ENCODE measurements around the gene PITPNC1. TPM values are rescaled to one million over a fixed set of nuclear protein-coding genes. Genes with fewer than 3 reads are reported as not detected.

The PITPNC1 gene
- total RNA-seq, 1 experiment from 2014 or later, result 6.9 TPM

DNA sequence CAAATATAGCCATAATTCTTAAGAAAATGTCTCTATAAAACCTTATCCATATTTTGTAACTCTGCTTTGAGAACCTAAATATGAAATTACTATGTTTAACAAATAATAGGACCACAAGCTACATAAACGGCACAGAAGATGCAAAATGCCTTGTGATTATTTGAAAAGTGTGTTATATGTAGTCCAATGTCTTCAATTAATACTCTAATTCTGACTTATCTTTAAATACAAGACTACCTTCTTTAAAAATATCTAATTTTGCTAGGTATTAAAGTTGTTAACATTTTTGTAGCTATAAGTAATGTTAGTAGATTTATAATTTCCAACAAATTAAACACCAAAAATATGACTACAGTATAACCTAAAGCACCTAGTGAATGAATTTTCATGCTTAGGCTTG lies 27.7 kb upstream of the PITPNC1 start:
- no peaks in the 10 kb centered on the region for H3K9me3 Mint-ChIP-seq (ENCODE audit: low read depth, unreplicated experiment)
- no peaks in the 10 kb centered on the region for H3K27me3 Mint-ChIP-seq (ENCODE audit: unreplicated experiment)
- CTCF ChIA-PET, result no interaction called here
- intact Hi-C loops (cut with micrococcal nuclease; ENCODE audit: unreplicated experiment), result no loop called here
- TF ChIP-seq CTCF (IDR thresholded peaks at IDR 0.05; ENCODE audit: unreplicated experiment), result no peak
- H3K36me3 Mint-ChIP-seq (ENCODE audit: insufficient read depth, unreplicated experiment), result peaks cover 64% of the 10 kb centered on the region
- no peaks in the 10 kb centered on the region for H3K4me1 Mint-ChIP-seq (ENCODE audit: low read depth, unreplicated experiment)
- no peak for DNase-seq
- no peak overlapping the region for H3K4me3 Mint-ChIP-seq (ENCODE audit: low read depth, unreplicated experiment)
- no TSS peak for BruUV-seq (replicated peaks)
- H3K27ac Mint-ChIP-seq (ENCODE audit: unreplicated experiment), result no peak overlapping the region

- Mint-ChIP-seq H3K4me3 (ENCODE audit: low read depth, unreplicated experiment) (no peak overlapping the region), H3K27me3 (ENCODE audit: unreplicated experiment) (no peaks in the 10 kb centered on the region), H3K4me1 (ENCODE audit: low read depth, unreplicated experiment) (no peaks in the 10 kb centered on the region), H3K36me3 (ENCODE audit: insufficient read depth, unreplicated experiment) (peaks cover 59% of the 10 kb centered on the region), H3K9me3 (ENCODE audit: low read depth, unreplicated experiment) (no peaks in the 10 kb centered on the region), H3K27ac (ENCODE audit: unreplicated experiment) (no peak overlapping the region)
- CTCF ChIA-PET, result no interaction called here
- intact Hi-C loops (cut with micrococcal nuclease; ENCODE audit: unreplicated experiment), result loop anchor here (5.0 kb wide), 1 partner anchor 131 kb away; no protein-coding TSS in a partner anchor
- no peak for TF ChIP-seq CTCF (IDR thresholded peaks at IDR 0.05; ENCODE audit: unreplicated experiment)
- no peak for DNase-seq
- BruUV-seq (replicated peaks), result no TSS peak
Observed at GRCh38 chr17:67353161-67353560, 23.9 kb upstream of the PITPNC1 start.

- intact Hi-C loops (cut with micrococcal nuclease; ENCODE audit: unreplicated experiment), result loop anchor here (5.0 kb wide), 1 partner anchor 132 kb away; no protein-coding TSS in a partner anchor
- CTCF ChIA-PET, result no interaction called here
- no peak overlapping the region for H3K4me3 Mint-ChIP-seq (ENCODE audit: low read depth, unreplicated experiment)
- no peak overlapping the region for H3K27ac Mint-ChIP-seq (ENCODE audit: unreplicated experiment)
- no TSS peak for BruUV-seq (replicated peaks)
- no peaks in the 10 kb centered on the region for H3K27me3 Mint-ChIP-seq (ENCODE audit: unreplicated experiment)
- DNase-seq, result no peak
- H3K36me3 Mint-ChIP-seq (ENCODE audit: insufficient read depth, unreplicated experiment), result peaks cover 53% of the 10 kb centered on the region
- H3K4me1 Mint-ChIP-seq (ENCODE audit: low read depth, unreplicated experiment), result no peaks in the 10 kb centered on the region
- no peak for TF ChIP-seq CTCF (IDR thresholded peaks at IDR 0.05; ENCODE audit: unreplicated experiment)
- H3K9me3 Mint-ChIP-seq (ENCODE audit: low read depth, unreplicated experiment), result no peaks in the 10 kb centered on the region
Observed at GRCh38 chr17:67353929-67354574, 23.0 kb upstream of the PITPNC1 start.

- Mint-ChIP-seq H3K9me3 (ENCODE audit: low read depth, unreplicated experiment) (no peaks in the 10 kb centered on the region), H3K27ac (ENCODE audit: unreplicated experiment) (no peak overlapping the region), H3K4me1 (ENCODE audit: low read depth, unreplicated experiment) (peaks cover 14% of the 10 kb centered on the region), H3K27me3 (ENCODE audit: unreplicated experiment) (no peaks in the 10 kb centered on the region), H3K36me3 (ENCODE audit: insufficient read depth, unreplicated experiment) (peaks cover 70% of the 10 kb centered on the region), H3K4me3 (ENCODE audit: low read depth, unreplicated experiment) (no peak overlapping the region)
- intact Hi-C loops (cut with micrococcal nuclease; ENCODE audit: unreplicated experiment), result no loop called here
- no peak for TF ChIP-seq CTCF (IDR thresholded peaks at IDR 0.05; ENCODE audit: unreplicated experiment)
- CTCF ChIA-PET, result interaction anchor here (0.6 to 0.7 kb wide), 2 partner anchors 16 to 1749 kb away, joined by 4 to 5 read pairs; no protein-coding TSS in a partner anchor
- no TSS peak for BruUV-seq (replicated peaks)
- no peak for DNase-seq
Observed at GRCh38 chr17:67358612-67359011, 18.5 kb upstream of the PITPNC1 start.

Measured in Calu3 (cell line).